Pancreas (tissue), 10 donors: ENCODE measurements around the gene ZIC1. TPM values are rescaled to one million over a fixed set of nuclear protein-coding genes. Genes with fewer than 3 reads are reported as not detected.

Experiments used
- ATAC-seq, 4 donors: fragments of 200-7000 bp; cut with Tn5 transposase; one replicate each; pipeline versions ENCODE4 v1.8.0 to v1.9.1; 2020; ENCODE audit warnings: mild to moderate bottlenecking in 4 of 4, moderate library complexity in 4 of 4
- DNase-seq, 6 donors: peaks; one replicate each; pipeline ENCODE4 v3.0.0-alpha.2; 2020
- FAIRE-seq: peaks from 2 replicates; lab custom pipeline; 2012; peaks lifted over from hg19 to GRCh38; lab: Jason Lieb, UNC
- H3K27ac ChIP-seq, 4 donors: fragments of 200-600 bp; sonication (generic); 1 replicate in 3 of 4; 2 replicates in 1 of 4; pipeline versions ENCODE4 v1.5.0 to v1.8.0; 2020
- H3K27me3 ChIP-seq, 4 donors: fragments of 200-600 bp; one replicate each; pipeline ENCODE4 v1.8.0; 2021
- H3K36me3 ChIP-seq, 3 donors: fragments of 200-600 bp; sonication (generic) in 1 of 3; one replicate each; pipeline versions ENCODE4 v1.5.0 to v1.8.0; 2020 to 2021
- H3K4me1 ChIP-seq, 3 donors: fragments of 200-600 bp; one replicate each; pipeline ENCODE4 v1.8.0; 2021
- H3K4me3 ChIP-seq, 4 donors: fragments of 200-600 bp; sonication (generic) in 2 of 4; one replicate each; pipeline versions ENCODE4 v1.5.0 to v1.8.0; 2020 to 2021
- H3K9me3 ChIP-seq, 4 donors: fragments of 200-600 bp; one replicate each; pipeline ENCODE4 v1.8.0; 2021
- CTCF ChIP-seq, 4 donors: fragments of 200-600 bp; sonication (generic) in 3 of 4; IDR thresholded peaks; one replicate each; pipeline versions ENCODE4 v1.5.0 to v1.8.0; 2021; ENCODE audit warnings: antibody characterized with exemption in 4 of 4
- WGBS, 2 donors: extraction: QIAGEN DNeasy Blood & Tissue Kit; methylation state at CpG; one replicate each; pipeline ENCODE4 v1.1.7; 2013; 5-methylcytosine and 5-hydroxymethylcytosine counted together
- intact Hi-C, 3 donors: fragments of 100-400 bp; cut with DNase I; formaldehyde crosslinking; loops; one replicate each; pipeline versions ENCODE4 v1.11.1 to v1.14.2; 2022
- polyA plus RNA-seq, 2 donors: library from polyadenylated mRNA; stranded (reverse); fragments of 200-250 nt; gene quantifications; one replicate each; pipeline ENCODE4 v1.2.3, GENCODE V29; 2013
- total RNA-seq, 6 donors: library from RNA; stranded (reverse); fragmentation: NEBNext Ultra II Directional in 4 of 6; extraction: Animal tissue kit (Norgen Biotek cat#: 25700) in 4 of 6; gene quantifications; one replicate each; pipeline versions ENCODE4 v1.2.1 to v1.2.4, GENCODE V29; 2021 to 2023
- donor health status: healthy with polysubstance abuse.
- donor health status: DM: no; HTN: no; CAD: no; lungs with moderate emphysema.
- donor health status: DM: no; HTN: no; CAD: no.
- donor health status: control.
- donor health status: control.
- donor health status: Bipolar disorder and iron deficiency.
- donor health status: DM: yes; HTN: yes; CAD: no.
- donor health status: DM: no; HTN: no; CAD: no.
- donor health status: DM: no; HTN: no; CAD: no.
- donor health status: DM: yes; HTN: yes; CAD: no.

The ZIC1 gene
- total and polyA plus RNA-seq, 8 donors = not detected

GRCh38 chr3:147392625-147392946 is 16.6 kb upstream of the ZIC1 start:
- TF ChIP-seq CTCF (IDR thresholded peaks at IDR 0.05) = no peak
- peak overlapping the region in 2 of 4 donors; percentile 25 to 40 for H3K4me3 ChIP-seq
- peaks cover 8 to 90% (median 21%) of the 10 kb centered on the region in 4 donors for H3K27me3 ChIP-seq
- DNase-seq (peak in 1 of 6 donors; percentile 20), FAIRE-seq (no peak), ATAC-seq (peak in 2 of 4 donors; percentile 12 to 18)
- H3K4me1 ChIP-seq = peaks cover 0 to 8% (median 3%) of the 10 kb centered on the region in 3 donors
- H3K9me3 ChIP-seq = no peaks in the 10 kb centered on the region
- 6 to 8% methylated on average over 15 of the region's 15 CpGs for WGBS, 2 donors
- H3K27ac ChIP-seq = no peak overlapping the region
- no peaks in the 10 kb centered on the region for H3K36me3 ChIP-seq
- intact Hi-C loops = no loop called here

GRCh38 chr3:147393261-147393942 is 15.8 kb upstream of the ZIC1 start:
- H3K4me1 ChIP-seq = peaks cover 0 to 8% (median 3%) of the 10 kb centered on the region in 3 donors
- TF ChIP-seq CTCF (IDR thresholded peaks at IDR 0.05) = no peak
- no peak for FAIRE-seq
- DNase-seq = peak in 1 of 6 donors; percentile 79
- intact Hi-C loops = no loop called here
- ATAC-seq = peak in 3 of 4 donors; percentile 28 to 50 (median 31)
- no peaks in the 10 kb centered on the region for H3K36me3 ChIP-seq
- peaks cover 8 to 91% (median 25%) of the 10 kb centered on the region in 4 donors for H3K27me3 ChIP-seq
- no peak overlapping the region for H3K27ac ChIP-seq
- H3K4me3 ChIP-seq = peak overlapping the region in 2 of 4 donors; percentile 18 to 33
- 8% methylated on average over 45 to 54 of the region's 54 CpGs for WGBS, 2 donors
- no peaks in the 10 kb centered on the region for H3K9me3 ChIP-seq

GRCh38 chr3:147393943-147394883 is 15.0 kb upstream of the ZIC1 start:
- no peak for DNase-seq
- Histone ChIP-seq H3K4me3 (peak overlapping the region in 2 of 4 donors; percentile 18 to 33), H3K4me1 (peaks cover 0 to 8% (median 3%) of the 10 kb centered on the region in 3 donors), H3K9me3 (no peaks in the 10 kb centered on the region), H3K27ac (no peak overlapping the region), H3K36me3 (no peaks in the 10 kb centered on the region), H3K27me3 (peaks cover 8 to 87% (median 23%) of the 10 kb centered on the region in 4 donors)
- ATAC-seq = no peak
- TF ChIP-seq CTCF (IDR thresholded peaks at IDR 0.05) = no peak
- whole genome bisulfite sequencing, 2 donors = 12 to 13% methylated on average over 31 of the region's 31 CpGs
- intact Hi-C loops = no loop called here
- FAIRE-seq = no peak

- FAIRE-seq (no peak), ATAC-seq (no peak), DNase-seq (no peak)
- no peaks in the 10 kb centered on the region for H3K9me3 ChIP-seq
- H3K27ac ChIP-seq = no peak overlapping the region
- no peaks in the 10 kb centered on the region for H3K36me3 ChIP-seq
- H3K4me1 ChIP-seq = peaks cover 0 to 8% (median 3%) of the 10 kb centered on the region in 3 donors
- 23 to 25% methylated on average over 5 of the region's 5 CpGs for WGBS, 2 donors
- no peak for TF ChIP-seq CTCF (IDR thresholded peaks at IDR 0.05)
- peaks cover 8 to 82% (median 24%) of the 10 kb centered on the region in 4 donors for H3K27me3 ChIP-seq
- H3K4me3 ChIP-seq = no peak overlapping the region
- intact Hi-C loops = no loop called here
These were observed 14.3 kb upstream of the ZIC1 start for GRCh38 chr3:147394884-147395225.
